Renal cortex interstitium (tissue), 11 donors: ENCODE measurements around the gene P4HTM. TPM values are rescaled to one million over a fixed set of nuclear protein-coding genes. Genes with fewer than 3 reads are reported as not detected.
A peak's percentile ranks its signal among the peaks of the same experiment; 100 is the strongest.
"Not testable (repeated sequence)": the region's sequence is repeated elsewhere in the genome, so short reads cannot be mapped to it uniquely, and the experiment has no call there.

Source experiments
- DNase-seq, 11 donors: peaks; one replicate each; pipeline ENCODE4 v3.0.0-alpha.2; 2013; ENCODE audit warnings: low read depth in 9 of 11, low spot score in 4 of 11; ENCODE audit errors: extremely low read depth in 1 of 11
- polyA plus RNA-seq, 3 donors: library from polyadenylated mRNA; unstranded; fragments of 120-200 nt; gene quantifications; one replicate each; pipeline ENCODE4 v1.2.1, GENCODE V29; 2013; ENCODE audit not compliant: insufficient read length in 3 of 3

P4HTM gene
- polyA plus RNA-seq, 3 donors: 36.5 to 52.1 (median 48.5) TPM

- no peak for DNase-seq
Observed at GRCh38 chr3:48999085-48999858, 9.2 kb downstream of the P4HTM start.

GRCh38 chr3:49001155-49001554 is 11.1 kb downstream of the P4HTM start:
- no peak for DNase-seq

- no peak for DNase-seq
Observed at GRCh38 chr3:49004352-49005302, 14.6 kb downstream of the P4HTM start.

- no peak for DNase-seq
Observed at GRCh38 chr3:49005303-49005680, 15.3 kb downstream of the P4HTM start.

GRCh38 chr3:49005998-49006397 is 16.0 kb downstream of the P4HTM start:
- DNase-seq: no peak

GRCh38 chr3:49006408-49007067 is 16.5 kb downstream of the P4HTM start:
- peak in 1 of 11 donors; percentile 15 for DNase-seq

- peak; percentile 84 to 96 (median 94) for DNase-seq
Observed at GRCh38 chr3:49007068-49007770, 17.2 kb downstream of the P4HTM start, which contains the start of gene WDR6. Gene WDR6 (plus strand): TSS chr3:49007391. CDS start chr3:49007432, 41 bp downstream.

GRCh38 chr3:49007771-49008528 is 17.9 kb downstream of the P4HTM start:
- DNase-seq: peak in 4 of 11 donors; percentile 59 to 83 (median 74)

- DNase-seq: not testable (repeated sequence)
Observed at GRCh38 chr3:49008627-49009026, 18.6 kb downstream of the P4HTM start.

GRCh38 chr3:49009396-49009795 is 19.4 kb downstream of the P4HTM start:
- DNase-seq: no peak

GRCh38 chr3:49012441-49013017 is 22.5 kb downstream of the P4HTM start:
- DNase-seq: no peak

GRCh38 chr3:49013113-49013737 is 23.2 kb downstream of the P4HTM start:
- DNase-seq: no peak

GRCh38 chr3:49013738-49014660 is 24.0 kb downstream of the P4HTM start:
- DNase-seq: no peak

GRCh38 chr3:49015072-49015471 is 25.0 kb downstream of the P4HTM start:
- DNase-seq: no peak

GRCh38 chr3:49015765-49016164 is 25.7 kb downstream of the P4HTM start:
- DNase-seq: no peak
